Panc1 (cell line): ENCODE data around the gene APLP2.

Source experiments
- POLR2AphosphoS5 ChIP-seq: IDR thresholded peaks from 2 replicates; pipeline ENCODE4 v1.6.1; 2012; ENCODE audit warnings: mild to moderate bottlenecking, low read depth, low read length, moderate library complexity
- REST ChIP-seq, 2 experiments: IDR thresholded peaks; 2 replicates each; pipeline ENCODE4 v1.6.1; 2011 to 2012; ENCODE audit warnings: low read depth in 2 of 2, control low read depth in 1 of 2, low read length in 1 of 2, mild to moderate bottlenecking in 1 of 2, moderate library complexity in 1 of 2; ENCODE audit not compliant: insufficient read depth in 1 of 2
- SIN3A ChIP-seq: IDR thresholded peaks from 2 replicates; pipeline ENCODE4 v1.6.1; 2012; ENCODE audit warnings: low read depth, mild to moderate bottlenecking, low read length, moderate library complexity, borderline replicate concordance; ENCODE audit not compliant: insufficient read depth
- TCF7L2 ChIP-seq: IDR thresholded peaks from 2 replicates; pipeline ENCODE4 v1.6.1; 2011; ENCODE audit warnings: mild to moderate bottlenecking, low read depth, low read length, inconsistent platforms
- TF ChIP-seq, protein P1 (sequence below): fragments of 450-650 bp; IDR thresholded peaks from 2 replicates; pipeline ENCODE4 v1.5.1; 2017; ENCODE audit warnings: mild to moderate bottlenecking

DNA sequence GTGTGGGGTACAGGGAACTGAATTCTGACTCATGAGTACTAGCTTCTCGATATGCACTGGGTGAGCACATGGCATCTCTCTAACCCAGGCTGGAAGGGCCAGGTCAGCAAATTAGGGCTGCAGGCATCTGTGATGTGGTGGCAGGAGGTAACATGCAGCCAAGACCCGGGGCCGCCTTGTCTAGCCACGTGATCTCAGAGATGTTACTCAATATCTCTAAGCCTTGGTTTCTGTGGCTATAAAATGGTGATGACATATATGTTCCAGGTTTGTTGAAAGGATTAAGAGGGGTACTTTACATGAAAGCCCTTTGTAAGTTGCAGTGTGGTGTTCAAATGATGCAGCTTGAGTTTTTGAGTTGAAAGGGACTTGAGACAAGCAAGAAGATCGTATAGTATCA lies 93.0 kb downstream of the APLP2 start:
- TF ChIP-seq, protein P1, sequence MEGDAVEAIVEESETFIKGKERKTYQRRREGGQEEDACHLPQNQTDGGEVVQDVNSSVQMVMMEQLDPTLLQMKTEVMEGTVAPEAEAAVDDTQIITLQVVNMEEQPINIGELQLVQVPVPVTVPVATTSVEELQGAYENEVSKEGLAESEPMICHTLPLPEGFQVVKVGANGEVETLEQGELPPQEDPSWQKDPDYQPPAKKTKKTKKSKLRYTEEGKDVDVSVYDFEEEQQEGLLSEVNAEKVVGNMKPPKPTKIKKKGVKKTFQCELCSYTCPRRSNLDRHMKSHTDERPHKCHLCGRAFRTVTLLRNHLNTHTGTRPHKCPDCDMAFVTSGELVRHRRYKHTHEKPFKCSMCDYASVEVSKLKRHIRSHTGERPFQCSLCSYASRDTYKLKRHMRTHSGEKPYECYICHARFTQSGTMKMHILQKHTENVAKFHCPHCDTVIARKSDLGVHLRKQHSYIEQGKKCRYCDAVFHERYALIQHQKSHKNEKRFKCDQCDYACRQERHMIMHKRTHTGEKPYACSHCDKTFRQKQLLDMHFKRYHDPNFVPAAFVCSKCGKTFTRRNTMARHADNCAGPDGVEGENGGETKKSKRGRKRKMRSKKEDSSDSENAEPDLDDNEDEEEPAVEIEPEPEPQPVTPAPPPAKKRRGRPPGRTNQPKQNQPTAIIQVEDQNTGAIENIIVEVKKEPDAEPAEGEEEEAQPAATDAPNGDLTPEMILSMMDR, result no peak
- no peak for TF ChIP-seq SIN3A
- TF ChIP-seq POLR2AphosphoS5, result no peak
- no peak for TF ChIP-seq TCF7L2
- no peak for TF ChIP-seq REST (IDR thresholded peaks at IDR 0.05; ENCODE audit: insufficient read depth in 1 of 2, low read depth in 2 of 2, low read length in 1 of 2)
